ENCODE measurements around the gene MRAP. TPM values are rescaled to one million over a fixed set of nuclear protein-coding genes. Genes with fewer than 3 reads are reported as not detected.
A peak's percentile ranks its signal among the peaks of the same experiment; 100 is the strongest.

The MRAP gene
- total and polyA plus RNA-seq, 4 donors, result 0.18 to 3.8 (median 0.24) TPM; not detected in 1

- no peak overlapping the region for H3K4me3 ChIP-seq
- no peaks in the 10 kb centered on the region for H3K4me1 ChIP-seq (ENCODE audit: control insufficient read depth in 5 of 5, insufficient read depth in 5 of 5, low read length in 5 of 5)
- H3K9me3 ChIP-seq (ENCODE audit: control insufficient read depth in 4 of 4, insufficient read depth in 3 of 4, low read length in 3 of 4), result no peaks in the 10 kb centered on the region
- no peak for DNase-seq
- WGBS, 2 donors, result 96 to 97% methylated on average over 12 of the region's 12 CpGs
- no peak for TF ChIP-seq CTCF (IDR thresholded peaks at IDR 0.05; ENCODE audit: control extremely low read depth, extremely low read depth)
- no peaks in the 10 kb centered on the region for H3K27me3 ChIP-seq (ENCODE audit: control insufficient read depth in 3 of 3, insufficient read depth in 3 of 3, low read length in 2 of 3)
- no peak for ATAC-seq (ENCODE audit: insufficient read depth, low FRiP score)
- H3K9ac ChIP-seq (ENCODE audit: insufficient read depth in 1 of 2, low read length in 2 of 2), result no peak overlapping the region
- peaks cover 33 to 63% (median 54%) of the 10 kb centered on the region in 4 donors for H3K36me3 ChIP-seq (ENCODE audit: control insufficient read depth in 4 of 4, insufficient read depth in 4 of 4, low read length in 4 of 4)
- no peak overlapping the region for H3K27ac ChIP-seq (ENCODE audit: low read depth in 1 of 2, low read length in 1 of 2)
These were observed 23.4 kb downstream of the MRAP start for GRCh38 chr21:32322103-32322502.

- DNase-seq (no peak), ATAC-seq (ENCODE audit: insufficient read depth, low FRiP score) (no peak)
- TF ChIP-seq CTCF (IDR thresholded peaks at IDR 0.05; ENCODE audit: control extremely low read depth, extremely low read depth), result no peak
- Histone ChIP-seq H3K27ac (ENCODE audit: low read depth in 1 of 2, low read length in 1 of 2) (no peak overlapping the region), H3K9me3 (ENCODE audit: control insufficient read depth in 4 of 4, insufficient read depth in 3 of 4, low read length in 3 of 4) (no peaks in the 10 kb centered on the region), H3K27me3 (ENCODE audit: control insufficient read depth in 3 of 3, insufficient read depth in 3 of 3, low read length in 2 of 3) (no peaks in the 10 kb centered on the region), H3K36me3 (ENCODE audit: control insufficient read depth in 4 of 4, insufficient read depth in 4 of 4, low read length in 4 of 4) (peaks cover 33 to 60% (median 51%) of the 10 kb centered on the region in 4 donors), H3K4me1 (ENCODE audit: control insufficient read depth in 5 of 5, insufficient read depth in 5 of 5, low read length in 5 of 5) (no peaks in the 10 kb centered on the region), H3K4me3 (no peak overlapping the region), H3K9ac (ENCODE audit: insufficient read depth in 1 of 2, low read length in 2 of 2) (no peak overlapping the region)
- WGBS, 2 donors, result 97 to 98% methylated on average over 10 of the region's 10 CpGs
These were observed 24.0 kb downstream of the MRAP start for GRCh38 chr21:32322676-32323075.

- H3K9me3 ChIP-seq (ENCODE audit: control insufficient read depth in 4 of 4, insufficient read depth in 3 of 4, low read length in 3 of 4), result no peaks in the 10 kb centered on the region
- H3K36me3 ChIP-seq (ENCODE audit: control insufficient read depth in 4 of 4, insufficient read depth in 4 of 4, low read length in 4 of 4), result peaks cover 30 to 42% (median 39%) of the 10 kb centered on the region in 4 donors
- H3K27me3 ChIP-seq (ENCODE audit: control insufficient read depth in 3 of 3, insufficient read depth in 3 of 3, low read length in 2 of 3), result no peaks in the 10 kb centered on the region
- peaks cover 0 to 4% (median 0%) of the 10 kb centered on the region in 5 donors for H3K4me1 ChIP-seq (ENCODE audit: control insufficient read depth in 5 of 5, insufficient read depth in 5 of 5, low read length in 5 of 5)
- WGBS, 2 donors, result 87 to 90% methylated on average over 8 of the region's 8 CpGs
- no peak overlapping the region for H3K9ac ChIP-seq (ENCODE audit: insufficient read depth in 1 of 2, low read length in 2 of 2)
- ATAC-seq (ENCODE audit: insufficient read depth, low FRiP score) (no peak), DNase-seq (no peak)
- no peak for TF ChIP-seq CTCF (IDR thresholded peaks at IDR 0.05; ENCODE audit: control extremely low read depth, extremely low read depth)
- H3K27ac ChIP-seq (ENCODE audit: low read depth in 1 of 2, low read length in 1 of 2), result no peak overlapping the region
- no peak overlapping the region for H3K4me3 ChIP-seq
These were observed 27.1 kb downstream of the MRAP start for GRCh38 chr21:32325706-32326105.

- H3K9me3 ChIP-seq (ENCODE audit: control insufficient read depth in 4 of 4, insufficient read depth in 3 of 4, low read length in 3 of 4), result no peaks in the 10 kb centered on the region
- H3K36me3 ChIP-seq (ENCODE audit: control insufficient read depth in 4 of 4, insufficient read depth in 4 of 4, low read length in 4 of 4), result peaks cover 22 to 38% (median 29%) of the 10 kb centered on the region in 4 donors
- H3K4me3 ChIP-seq, result no peak overlapping the region
- no peak for TF ChIP-seq CTCF (IDR thresholded peaks at IDR 0.05; ENCODE audit: control extremely low read depth, extremely low read depth)
- H3K4me1 ChIP-seq (ENCODE audit: control insufficient read depth in 5 of 5, insufficient read depth in 5 of 5, low read length in 5 of 5), result peaks cover 0 to 4% (median 0%) of the 10 kb centered on the region in 5 donors
- no peaks in the 10 kb centered on the region for H3K27me3 ChIP-seq (ENCODE audit: control insufficient read depth in 3 of 3, insufficient read depth in 3 of 3, low read length in 2 of 3)
- no peak overlapping the region for H3K27ac ChIP-seq (ENCODE audit: low read depth in 1 of 2, low read length in 1 of 2)
- WGBS, 2 donors, result 59 to 76% methylated on average over 3 of the region's 3 CpGs
- no peak for ATAC-seq (ENCODE audit: insufficient read depth, low FRiP score)
- peak in 2 of 3 donors; percentile 18 to 56 for DNase-seq
- H3K9ac ChIP-seq (ENCODE audit: insufficient read depth in 1 of 2, low read length in 2 of 2), result no peak overlapping the region
These were observed 29.9 kb downstream of the MRAP start for GRCh38 chr21:32328595-32328994.
